ENCODE measurements around the gene KMT5B.

Gene KMT5B

GRCh38 chr11:68153742-68154141, 59.4 kb downstream of the KMT5B start:
- no peak for ATAC-seq (ENCODE audit: low read depth)
- Mint-ChIP-seq H3K27me3 (no peaks in the 10 kb centered on the region), H3K4me1 (no peaks in the 10 kb centered on the region), H3K9me3 (no peaks in the 10 kb centered on the region), H3K27ac (no peak overlapping the region), H3K4me3 (no peak overlapping the region), H3K36me3 (peaks cover 8% of the 10 kb centered on the region)
- DNase-seq (ENCODE audit: low spot score in 2 of 2) = no peak

GRCh38 chr11:68150037-68150436, 63.1 kb downstream of the KMT5B start:
- H3K9me3 Mint-ChIP-seq = no peaks in the 10 kb centered on the region
- ATAC-seq (ENCODE audit: low read depth) = no peak
- no peak for DNase-seq (ENCODE audit: low spot score in 2 of 2)
- H3K36me3 Mint-ChIP-seq = no peaks in the 10 kb centered on the region
- peaks cover 2% of the 10 kb centered on the region for H3K27me3 Mint-ChIP-seq
- no peak overlapping the region for H3K4me3 Mint-ChIP-seq
- H3K27ac Mint-ChIP-seq = no peak overlapping the region
- no peaks in the 10 kb centered on the region for H3K4me1 Mint-ChIP-seq

GRCh38 chr11:68149417-68149816, 63.7 kb downstream of the KMT5B start:
- no peak overlapping the region for H3K27ac Mint-ChIP-seq

GRCh38 chr11:68148879-68149278, 64.2 kb downstream of the KMT5B start:
- DNase-seq (ENCODE audit: low spot score in 2 of 2) = no peak
- Mint-ChIP-seq H3K27ac (no peak overlapping the region), H3K36me3 (no peaks in the 10 kb centered on the region)

More at GRCh38 chr11:68149417-68149816, 63.7 kb downstream of the KMT5B start:
- no peaks in the 10 kb centered on the region for H3K36me3 Mint-ChIP-seq
- H3K4me1 Mint-ChIP-seq = no peaks in the 10 kb centered on the region
- ATAC-seq (ENCODE audit: low read depth) (no peak), DNase-seq (ENCODE audit: low spot score in 2 of 2) (no peak)
- H3K27me3 Mint-ChIP-seq = peaks cover 2% of the 10 kb centered on the region
- no peak overlapping the region for H3K4me3 Mint-ChIP-seq
- no peaks in the 10 kb centered on the region for H3K9me3 Mint-ChIP-seq

GRCh38 chr11:68148071-68148805, 64.9 kb downstream of the KMT5B start:
- Mint-ChIP-seq H3K36me3 (no peaks in the 10 kb centered on the region), H3K4me1 (no peaks in the 10 kb centered on the region), H3K27me3 (peaks cover 2% of the 10 kb centered on the region), H3K9me3 (no peaks in the 10 kb centered on the region), H3K4me3 (no peak overlapping the region), H3K27ac (no peak overlapping the region)
- no peak for ATAC-seq (ENCODE audit: low read depth)
- no peak for DNase-seq (ENCODE audit: low spot score in 2 of 2)

More at GRCh38 chr11:68148879-68149278, 64.2 kb downstream of the KMT5B start:
- ATAC-seq (ENCODE audit: low read depth) = no peak
- Mint-ChIP-seq H3K4me1 (no peaks in the 10 kb centered on the region), H3K4me3 (no peak overlapping the region), H3K9me3 (no peaks in the 10 kb centered on the region), H3K27me3 (peaks cover 2% of the 10 kb centered on the region)

- Mint-ChIP-seq H3K4me1 (no peaks in the 10 kb centered on the region), H3K4me3 (no peak overlapping the region), H3K36me3 (no peaks in the 10 kb centered on the region), H3K27ac (no peak overlapping the region), H3K9me3 (no peaks in the 10 kb centered on the region), H3K27me3 (peaks cover 2% of the 10 kb centered on the region)
- DNase-seq (ENCODE audit: low spot score in 2 of 2) (no peak), ATAC-seq (ENCODE audit: low read depth) (no peak)
Observed at GRCh38 chr11:68146704-68147474, 66.2 kb downstream of the KMT5B start.

- no peak for DNase-seq (ENCODE audit: low spot score in 2 of 2)
- no peaks in the 10 kb centered on the region for H3K36me3 Mint-ChIP-seq
- no peaks in the 10 kb centered on the region for H3K9me3 Mint-ChIP-seq
- peaks cover 2% of the 10 kb centered on the region for H3K27me3 Mint-ChIP-seq
- peaks cover 4% of the 10 kb centered on the region for H3K4me1 Mint-ChIP-seq
- no peak overlapping the region for H3K4me3 Mint-ChIP-seq
- H3K27ac Mint-ChIP-seq = no peak overlapping the region
- no peak for ATAC-seq (ENCODE audit: low read depth)
Observed at GRCh38 chr11:68146010-68146540, 67.0 kb downstream of the KMT5B start.

GRCh38 chr11:68145120-68145866, 67.8 kb downstream of the KMT5B start:
- ATAC-seq (ENCODE audit: low read depth) = no peak
- no peaks in the 10 kb centered on the region for H3K9me3 Mint-ChIP-seq
- H3K27me3 Mint-ChIP-seq = peaks cover 3% of the 10 kb centered on the region
- no peaks in the 10 kb centered on the region for H3K36me3 Mint-ChIP-seq
- H3K27ac Mint-ChIP-seq = no peak overlapping the region
- DNase-seq (ENCODE audit: low spot score in 2 of 2) = no peak
- no peak overlapping the region for H3K4me3 Mint-ChIP-seq
- peaks cover 4% of the 10 kb centered on the region for H3K4me1 Mint-ChIP-seq

- Mint-ChIP-seq H3K27me3 (peaks cover 4% of the 10 kb centered on the region), H3K27ac (no peak overlapping the region), H3K4me3 (no peak overlapping the region), H3K36me3 (no peaks in the 10 kb centered on the region), H3K9me3 (no peaks in the 10 kb centered on the region), H3K4me1 (peaks cover 4% of the 10 kb centered on the region)
- ATAC-seq (ENCODE audit: low read depth) (no peak), DNase-seq (ENCODE audit: low spot score in 2 of 2) (no peak)
Observed at GRCh38 chr11:68143310-68143689, 69.8 kb downstream of the KMT5B start.

- peaks cover 4% of the 10 kb centered on the region for H3K27me3 Mint-ChIP-seq
- DNase-seq (ENCODE audit: low spot score in 2 of 2) = no peak
- peaks cover 4% of the 10 kb centered on the region for H3K4me1 Mint-ChIP-seq
- ATAC-seq (ENCODE audit: low read depth) = no peak
- no peak overlapping the region for H3K4me3 Mint-ChIP-seq
- no peaks in the 10 kb centered on the region for H3K9me3 Mint-ChIP-seq
- H3K36me3 Mint-ChIP-seq = no peaks in the 10 kb centered on the region
- H3K27ac Mint-ChIP-seq = no peak overlapping the region
Observed at GRCh38 chr11:68142441-68143309, 70.4 kb downstream of the KMT5B start.

- Mint-ChIP-seq H3K9me3 (no peaks in the 10 kb centered on the region), H3K27me3 (peaks cover 4% of the 10 kb centered on the region), H3K4me1 (peaks cover 4% of the 10 kb centered on the region), H3K27ac (no peak overlapping the region), H3K36me3 (no peaks in the 10 kb centered on the region), H3K4me3 (no peak overlapping the region)
- DNase-seq (ENCODE audit: low spot score in 2 of 2) = no peak
- peak; percentile 60 for ATAC-seq (ENCODE audit: low read depth)
Observed at GRCh38 chr11:68142028-68142412, 71.1 kb downstream of the KMT5B start.

- DNase-seq (ENCODE audit: low spot score in 2 of 2) (no peak), ATAC-seq (ENCODE audit: low read depth) (peak; percentile 38)
- Mint-ChIP-seq H3K4me1 (peaks cover 4% of the 10 kb centered on the region), H3K27ac (no peak overlapping the region), H3K4me3 (no peak overlapping the region), H3K9me3 (no peaks in the 10 kb centered on the region), H3K27me3 (peaks cover 4% of the 10 kb centered on the region), H3K36me3 (no peaks in the 10 kb centered on the region)
Observed at GRCh38 chr11:68141246-68142027, 71.7 kb downstream of the KMT5B start.
